GM21529 (cell line): ENCODE measurements around the gene PLEKHH2.
"Not testable (repeated sequence)": the region's sequence is repeated elsewhere in the genome, so short reads cannot be mapped to it uniquely, and the experiment has no call there.

Experiments used
- ATAC-seq: cut with Tn5 transposase; IDR thresholded peaks from one replicate; pipeline ENCODE4 v1.9.1; 2021; ENCODE audit not compliant: unreplicated experiment

PLEKHH2 gene

GRCh38 chr2:43715300-43716098 is 78.4 kb downstream of the PLEKHH2 start:
- no peak for ATAC-seq

- no peak for ATAC-seq
These were observed 80.3 kb downstream of the PLEKHH2 start for GRCh38 chr2:43717322-43717721.

- peak; percentile 74 for ATAC-seq
These were observed 81.6 kb downstream of the PLEKHH2 start for GRCh38 chr2:43718530-43719124.

- ATAC-seq: no peak
These were observed 87.9 kb downstream of the PLEKHH2 start for GRCh38 chr2:43724728-43725526.

- no peak for ATAC-seq
These were observed 88.7 kb downstream of the PLEKHH2 start for GRCh38 chr2:43725711-43726246.

- ATAC-seq: not testable (repeated sequence)
These were observed 90.0 kb downstream of the PLEKHH2 start for GRCh38 chr2:43726961-43727633.

GRCh38 chr2:43727634-43728014 is 90.6 kb downstream of the PLEKHH2 start:
- ATAC-seq: no peak

- no peak for ATAC-seq
These were observed 92.6 kb downstream of the PLEKHH2 start for GRCh38 chr2:43729491-43730174.

- no peak for ATAC-seq
These were observed 94.2 kb downstream of the PLEKHH2 start for GRCh38 chr2:43731211-43731610.

GRCh38 chr2:43736637-43737036 is 99.6 kb downstream of the PLEKHH2 start:
- ATAC-seq: no peak

GRCh38 chr2:43737097-43737854 is 100.2 kb downstream of the PLEKHH2 start:
- no peak for ATAC-seq

- no peak for ATAC-seq
These were observed 100.8 kb downstream of the PLEKHH2 start for GRCh38 chr2:43737855-43738254.

- no peak for ATAC-seq
These were observed 101.2 kb downstream of the PLEKHH2 start for GRCh38 chr2:43738257-43738656.

GRCh38 chr2:43743706-43744105 is 106.6 kb downstream of the PLEKHH2 start:
- no peak for ATAC-seq

GRCh38 chr2:43745457-43745856 is 108.4 kb downstream of the PLEKHH2 start:
- no peak for ATAC-seq

GRCh38 chr2:43748333-43748732 is 111.3 kb downstream of the PLEKHH2 start:
- no peak for ATAC-seq

GRCh38 chr2:43749583-43749982 is 112.5 kb downstream of the PLEKHH2 start:
- no peak for ATAC-seq

- no peak for ATAC-seq
These were observed 114.5 kb downstream of the PLEKHH2 start for GRCh38 chr2:43751476-43751990.

- ATAC-seq: no peak
These were observed 115.2 kb downstream of the PLEKHH2 start for GRCh38 chr2:43752302-43752701.
